Activated CD8-positive, alpha-beta memory T cell treated with anti-CD3 and anti-CD28 coated beads for 36 hours (primary cell): ENCODE results near the gene GALNT9. TPM values are rescaled to one million over a fixed set of nuclear protein-coding genes. Genes with fewer than 3 reads are reported as not detected.

ENCODE experiments used
- CTCF ChIA-PET: fragments of 350-600 bp; sonication (Branson Sonifier 250); formaldehyde crosslinking; loops from one replicate; lab custom pipeline; 2021; ENCODE audit warnings: antibody characterized with exemption; lab: Charles Lee
- POLR2A ChIA-PET: fragments of 350-600 bp; sonication (Branson Sonifier 250); formaldehyde crosslinking; loops from one replicate; lab custom pipeline; 2021; ENCODE audit warnings: antibody characterized with exemption; lab: Charles Lee
- total RNA-seq, 2 experiments: library from RNA; stranded (reverse); gene quantifications; one replicate each; pipeline ENCODE4 v1.2.3, GENCODE V29; 2021

The GALNT9 gene
- total RNA-seq, 2 experiments from 2014 or later = not detected

- POLR2A ChIA-PET = no interaction called here
- CTCF ChIA-PET = no interaction called here
Measured at GRCh38 chr12:132330549-132330881, 1.1 kb upstream of the GALNT9 start.

- POLR2A ChIA-PET = no interaction called here
- CTCF ChIA-PET = no interaction called here
Measured at GRCh38 chr12:132329720-132330548, 545 bp upstream of the GALNT9 start.

- CTCF ChIA-PET = interaction anchor here (0.7 kb wide), 1 partner anchor 548 kb away, joined by 5 read pairs; no protein-coding TSS in a partner anchor
- POLR2A ChIA-PET = no interaction called here
Measured at GRCh38 chr12:132328282-132329029, 933 bp downstream of the GALNT9 start.

GRCh38 chr12:132327336-132328171 is 1.8 kb downstream of the GALNT9 start:
- ChIA-PET POLR2A (no interaction called here), CTCF (interaction anchor here (0.7 kb wide), 1 partner anchor 547 kb away, joined by 5 read pairs; no protein-coding TSS in a partner anchor)

GRCh38 chr12:132326646-132327045 is 2.7 kb downstream of the GALNT9 start:
- ChIA-PET POLR2A (no interaction called here), CTCF (no interaction called here)

- ChIA-PET CTCF (no interaction called here), POLR2A (no interaction called here)
Measured at GRCh38 chr12:132325733-132326130, 3.7 kb downstream of the GALNT9 start.

GRCh38 chr12:132324841-132325732 is 4.3 kb downstream of the GALNT9 start:
- ChIA-PET POLR2A (no interaction called here), CTCF (no interaction called here)

GRCh38 chr12:132324173-132324572 is 5.2 kb downstream of the GALNT9 start:
- POLR2A ChIA-PET = no interaction called here
- CTCF ChIA-PET = interaction anchor here (1.4 kb wide), 1 partner anchor 90 kb away, joined by 4 read pairs; no protein-coding TSS in a partner anchor

- ChIA-PET POLR2A (no interaction called here), CTCF (interaction anchor here (1.4 kb wide), 1 partner anchor 91 kb away, joined by 4 read pairs; no protein-coding TSS in a partner anchor)
Measured at GRCh38 chr12:132323171-132324010, 6.0 kb downstream of the GALNT9 start.

- ChIA-PET CTCF (interaction anchor here (1.4 kb wide), 1 partner anchor 92 kb away, joined by 4 read pairs; no protein-coding TSS in a partner anchor), POLR2A (no interaction called here)
Measured at GRCh38 chr12:132322206-132323132, 6.9 kb downstream of the GALNT9 start.

- POLR2A ChIA-PET = no interaction called here
- CTCF ChIA-PET = interaction anchor here (0.5 kb wide), 1 partner anchor 312 kb away, joined by 4 read pairs; no protein-coding TSS in a partner anchor
Measured at GRCh38 chr12:132321321-132322118, 7.9 kb downstream of the GALNT9 start.

- ChIA-PET POLR2A (no interaction called here), CTCF (interaction anchor here (0.5 kb wide), 1 partner anchor 311 kb away, joined by 4 read pairs; no protein-coding TSS in a partner anchor)
Measured at GRCh38 chr12:132320767-132321211, 8.6 kb downstream of the GALNT9 start.

- POLR2A ChIA-PET = no interaction called here
- CTCF ChIA-PET = no interaction called here
Measured at GRCh38 chr12:132319991-132320570, 9.3 kb downstream of the GALNT9 start.

- ChIA-PET CTCF (no interaction called here), POLR2A (no interaction called here)
Measured at GRCh38 chr12:132319359-132319950, 9.9 kb downstream of the GALNT9 start.

- POLR2A ChIA-PET = no interaction called here
Measured at GRCh38 chr12:132318618-132319033, 10.8 kb downstream of the GALNT9 start.

More at GRCh38 chr12:132318618-132319033, 10.8 kb downstream of the GALNT9 start:
- CTCF ChIA-PET = no interaction called here
